A549 treated with Hydrocortisone at 1 μM for 4 hours (cell line): Measurements from ENCODE around the gene GRN. TPM values are rescaled to one million over a fixed set of nuclear protein-coding genes. Genes with fewer than 3 reads are reported as not detected.

ENCODE experiments used
- total RNA-seq: library from RNA; stranded (reverse); fragments of 200-300 nt; extraction: Qiagen RNA extraction; gene quantifications from 5 replicates; pipeline ENCODE4 v1.2.3, GENCODE V29; 2022

The GRN gene
- 211 to 248 TPM (median 223 TPM) in 5 replicates for total RNA-seq

GRCh38 chr17:44344939-44345453, at the start of gene GRN:
Gene GRN, plus strand, starts transcription at chr17:44345302. Its CDS starts 3,863 bp downstream, at chr17:44349165.

DNA sequence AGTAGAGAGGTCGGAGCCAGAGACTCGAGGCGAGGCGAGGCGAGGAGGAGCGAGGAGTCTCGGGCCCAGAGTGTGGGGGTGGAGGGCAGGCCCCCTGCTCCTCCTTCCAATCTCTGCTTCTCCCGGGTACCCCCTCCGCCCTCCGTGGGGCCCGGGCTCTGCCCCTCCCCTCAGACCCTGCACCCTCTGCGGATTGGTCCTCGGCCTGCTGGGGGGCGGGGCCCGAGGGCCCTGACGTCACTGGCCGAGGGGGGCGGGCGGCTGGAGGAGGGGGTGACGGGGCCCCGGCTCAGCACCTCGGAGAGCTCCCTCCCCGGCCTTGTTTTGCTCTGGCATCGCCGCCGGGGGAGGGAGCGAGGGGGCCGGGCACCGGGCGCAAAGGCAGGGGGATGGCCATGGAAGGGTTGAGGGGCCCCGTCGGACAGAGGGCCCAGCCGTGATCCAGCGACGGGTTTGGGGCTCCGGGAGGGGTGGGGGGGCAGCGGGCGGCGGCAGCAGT, 36.7 kb upstream of the GRN start, which contains the start of gene RUNDC3A:
Gene RUNDC3A, plus strand, starts transcription at position 282 of the 499 bp plus-strand sequence. CDS start 232 bp downstream, outside the sequence.

DNA sequence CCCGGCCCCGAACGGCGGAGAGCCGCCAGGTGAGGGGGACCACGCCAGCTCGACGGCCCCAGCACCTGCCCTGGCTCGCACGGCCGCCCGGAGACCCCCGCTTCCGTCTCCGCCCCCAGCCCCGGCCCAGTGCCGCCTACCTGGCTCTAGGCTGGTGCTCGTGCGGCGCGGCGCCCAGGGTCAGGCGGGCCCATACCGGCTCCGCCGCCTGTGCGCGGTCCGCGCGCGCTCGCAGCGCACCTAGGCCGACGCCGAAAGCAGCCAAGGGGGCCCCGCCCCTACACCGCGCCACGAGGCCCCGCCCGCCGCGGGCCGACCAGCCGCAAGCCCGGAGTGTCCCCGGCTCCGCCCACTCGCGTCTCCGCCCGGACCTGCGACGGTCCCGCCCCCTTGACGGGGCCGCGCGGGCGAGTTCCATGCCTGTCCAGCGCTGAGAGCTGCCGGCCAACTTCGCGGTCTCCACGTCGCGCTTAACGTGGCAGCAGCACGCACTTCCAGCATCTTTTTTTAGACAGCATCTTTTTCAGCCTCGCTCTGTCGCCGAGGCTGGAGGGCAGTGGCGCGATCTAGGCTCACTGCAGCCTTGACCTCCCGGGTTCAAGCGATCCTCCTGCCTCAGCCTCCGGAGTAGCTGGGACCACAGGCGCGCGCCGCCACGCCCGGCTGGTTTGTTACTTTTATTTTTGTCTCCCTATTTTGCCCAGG, 20.4 kb upstream of the GRN start, which contains the start of gene SLC25A39:
Gene SLC25A39, minus strand, starts transcription at position 253 of the 705 bp plus-strand sequence. CDS start 1,261 bp downstream, outside the sequence.

GRCh38 chr17:44363613-44364159, 18.6 kb downstream of the GRN start, which contains the start of gene FAM171A2:
Gene FAM171A2, minus strand, starts transcription at chr17:44363853. Its CDS starts 139 bp downstream, at chr17:44363714.

DNA sequence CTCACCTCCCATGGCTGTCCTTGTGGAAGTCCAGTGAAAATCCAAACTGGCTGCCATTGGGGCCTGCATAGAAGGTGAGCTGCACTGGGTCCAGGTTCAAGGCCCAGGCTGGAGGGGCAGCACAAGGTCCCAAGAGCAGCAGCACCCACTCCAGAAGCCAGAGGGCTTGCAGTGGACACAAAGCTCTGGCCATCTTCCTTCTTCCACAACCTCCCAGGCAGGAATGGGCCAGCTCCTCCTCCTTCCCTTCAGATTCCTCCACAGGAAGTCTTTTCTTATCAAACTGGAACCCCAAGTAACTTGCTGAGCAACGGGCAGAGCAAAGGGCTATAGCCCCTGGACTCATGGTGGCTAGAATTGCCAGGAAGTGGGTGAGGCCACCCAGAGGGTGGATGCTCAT, 44.2 kb downstream of the GRN start, which contains the start of gene ITGA2B:
Gene ITGA2B, minus strand, starts transcription at position 369 of the 400 bp plus-strand sequence. Its CDS starts 176 bp downstream, at position 193.

Other genes starting within 250 kb of the GRN start
- 13.1 to 15.3 TPM (median 15.1 TPM) in 5 replicates for gene HDAC5, start 221.7 kb upstream of the GRN start, total RNA-seq
- 9.7 to 11.4 TPM (median 10.5 TPM) in 5 replicates for gene HROB, start 203.4 kb upstream of the GRN start, total RNA-seq
- 0.07 to 0.13 TPM (median 0.12 TPM) in 3 of 5 replicates, not detected in the others for gene ASB16, start 174.6 kb upstream of the GRN start, total RNA-seq
- 40.1 to 44.4 TPM (median 41.7 TPM) in 5 replicates for gene TMUB2, start 158.3 kb upstream of the GRN start, total RNA-seq
- gene ATXN7L3, start 145.4 kb upstream of the GRN start, total RNA-seq = 60.4 to 70.2 TPM (median 65.6 TPM) in 5 replicates
- 86.3 to 105 TPM (median 89.9 TPM) in 5 replicates for gene UBTF, start 125.6 kb upstream of the GRN start, total RNA-seq
- gene SLC4A1, start 77.2 kb upstream of the GRN start, total RNA-seq = not detected in 5 replicates
- gene RUNDC3A, start 36.7 kb upstream of the GRN start, total RNA-seq = 0.48 to 1.2 TPM (median 0.81 TPM) in 5 replicates
- gene SLC25A39, start 20.5 kb upstream of the GRN start, total RNA-seq = 156 to 206 TPM (median 192 TPM) in 5 replicates
- 2.3 to 4.3 TPM (median 3.0 TPM) in 5 replicates for gene FAM171A2, start 18.6 kb downstream of the GRN start, total RNA-seq
- gene ITGA2B, start 44.3 kb downstream of the GRN start, total RNA-seq = 1.2 to 1.9 TPM (median 1.6 TPM) in 5 replicates
- 16.0 to 26.4 TPM (median 21.7 TPM) in 5 replicates for gene GPATCH8, start 158.1 kb downstream of the GRN start, total RNA-seq
- gene FZD2, start 212.2 kb downstream of the GRN start, total RNA-seq = 26.3 to 36.5 TPM (median 32.4 TPM) in 5 replicates